MM.1S (cell line): ENCODE data around the gene C17orf58.

Experiments used
- DNase-seq: peaks from one replicate; pipeline ENCODE4 v3.0.0-alpha.2; 2015
- H2AFZ ChIP-seq: fragments of 300-600 bp; sonication (generic); 2 replicates; pipeline ENCODE4 v1.6.0; 2016; ENCODE audit warnings: antibody characterized with exemption, low read length
- H3F3A ChIP-seq: fragments of 300-600 bp; sonication (generic); 2 replicates; pipeline ENCODE4 v1.6.1; 2016; ENCODE audit warnings: mild to moderate bottlenecking, antibody characterized with exemption, low read length, moderate library complexity, mixed read lengths; ENCODE audit not compliant: insufficient read depth
- H3K27ac ChIP-seq: fragments of 300-600 bp; sonication (generic); 2 replicates; pipeline ENCODE4 v1.5.1; 2016; ENCODE audit warnings: mild to moderate bottlenecking, low read length
- H3K27me3 ChIP-seq: fragments of 300-600 bp; sonication (generic); replicated peaks from 2 replicates; pipeline ENCODE4 v1.6.0; 2016; ENCODE audit warnings: low read length; ENCODE audit not compliant: insufficient read depth
- H3K36me3 ChIP-seq: fragments of 300-600 bp; sonication (generic); replicated peaks from 2 replicates; pipeline ENCODE4 v1.6.1; 2016; ENCODE audit warnings: mild to moderate bottlenecking, low read length, mixed read lengths; ENCODE audit not compliant: insufficient read depth
- H3K4me1 ChIP-seq: fragments of 300-600 bp; sonication (generic); 2 replicates; pipeline ENCODE4 v1.6.1; 2016; ENCODE audit warnings: low read length, mixed read lengths
- H3K4me2 ChIP-seq: fragments of 300-600 bp; sonication (generic); 2 replicates; pipeline ENCODE4 v1.6.0; 2016; ENCODE audit warnings: low read depth, low read length
- H3K4me3 ChIP-seq: fragments of 300-600 bp; sonication (generic); 2 replicates; pipeline ENCODE4 v1.5.1; 2016; ENCODE audit warnings: low read length, mixed read lengths
- H3K79me2 ChIP-seq: fragments of 300-600 bp; sonication (generic); 2 replicates; pipeline ENCODE4 v1.6.1; 2016; ENCODE audit warnings: mixed run types, low read length, mixed read lengths
- H3K9ac ChIP-seq: fragments of 300-600 bp; sonication (generic); 2 replicates; pipeline ENCODE4 v1.6.1; 2016; ENCODE audit warnings: low read length, mixed read lengths
- H3K9me2 ChIP-seq: fragments of 300-600 bp; sonication (generic); replicated peaks from 2 replicates; pipeline ENCODE4 v1.6.1; 2016; ENCODE audit warnings: mild to moderate bottlenecking, low read length, mixed read lengths; ENCODE audit not compliant: insufficient read depth
- H3K9me3 ChIP-seq: fragments of 300-600 bp; sonication (generic); replicated peaks from 2 replicates; pipeline ENCODE4 v1.6.1; 2016; ENCODE audit warnings: mild to moderate bottlenecking, low read length, mixed read lengths; ENCODE audit not compliant: insufficient read depth
- H4K20me1 ChIP-seq: fragments of 300-600 bp; sonication (generic); 2 replicates; pipeline ENCODE4 v1.6.1; 2016; ENCODE audit warnings: mild to moderate bottlenecking, low read length, moderate library complexity, mixed read lengths; ENCODE audit not compliant: insufficient read depth
- CTCF ChIP-seq: fragments of 300-600 bp; sonication (generic); IDR thresholded peaks from 2 replicates; pipeline ENCODE4 v1.5.1; 2016; ENCODE audit warnings: antibody characterized with exemption, low read length, mixed read lengths
- EZH2 ChIP-seq: fragments of 300-600 bp; sonication (generic); optimal IDR thresholded peaks from 2 replicates; pipeline ENCODE3; 2017; ENCODE audit warnings: low read depth, mild to moderate bottlenecking, antibody characterized with exemption, low read length, mixed read lengths
- EZH2phosphoT487 ChIP-seq: fragments of 300-600 bp; sonication (generic); IDR thresholded peaks from 2 replicates; pipeline ENCODE4 v1.6.1; 2018; ENCODE audit warnings: antibody characterized with exemption, low read length

C17orf58 gene

GRCh38 chr17:67999291-67999911 is 3.1 kb upstream of the C17orf58 start:
- Histone ChIP-seq H3K27ac (no peak overlapping the region), H3K4me1 (no peaks in the 10 kb centered on the region), H3K9ac (no peak overlapping the region), H4K20me1 (no peaks in the 10 kb centered on the region), H2AFZ (no peak overlapping the region), H3K9me3 (no peaks in the 10 kb centered on the region), H3K4me2 (no peak overlapping the region), H3K36me3 (no peaks in the 10 kb centered on the region), H3K4me3 (no peak overlapping the region), H3K9me2 (no peaks in the 10 kb centered on the region), H3F3A (peaks cover 5% of the 10 kb centered on the region; the same call in 1 of the 2 replicates), H3K79me2 (no peaks in the 10 kb centered on the region), H3K27me3 (peaks cover 21% of the 10 kb centered on the region)
- DNase-seq = no peak
- no peak for TF ChIP-seq CTCF
- no peak for TF ChIP-seq EZH2
- TF ChIP-seq EZH2phosphoT487 = no peak

GRCh38 chr17:67998466-67998865 is 2.2 kb upstream of the C17orf58 start:
- Histone ChIP-seq H3K9me2 (no peaks in the 10 kb centered on the region), H3K4me2 (no peak overlapping the region), H3K27me3 (peaks cover 21% of the 10 kb centered on the region), H3K4me3 (no peak overlapping the region), H3K27ac (no peak overlapping the region), H3K4me1 (no peaks in the 10 kb centered on the region), H4K20me1 (no peaks in the 10 kb centered on the region), H3K9ac (no peak overlapping the region), H2AFZ (no peak overlapping the region), H3F3A (peaks cover 5% of the 10 kb centered on the region; the same call in 1 of the 2 replicates), H3K36me3 (no peaks in the 10 kb centered on the region), H3K9me3 (no peaks in the 10 kb centered on the region), H3K79me2 (no peaks in the 10 kb centered on the region)
- TF ChIP-seq EZH2 (no peak), CTCF (no peak), EZH2phosphoT487 (no peak)
- no peak for DNase-seq

- Histone ChIP-seq H3K27me3 (peaks cover 21% of the 10 kb centered on the region), H3K4me3 (peak overlapping the region; percentile 55), H3K79me2 (no peaks in the 10 kb centered on the region), H4K20me1 (no peaks in the 10 kb centered on the region), H3K9me2 (no peaks in the 10 kb centered on the region), H3K27ac (no peak overlapping the region), H3K4me2 (peak overlapping the region; percentile 76), H3K9ac (peak overlapping the region; percentile 27; the same call in 1 of the 2 replicates), H2AFZ (peak overlapping the region; percentile 55), H3K36me3 (no peaks in the 10 kb centered on the region), H3F3A (peaks cover 13% of the 10 kb centered on the region), H3K9me3 (no peaks in the 10 kb centered on the region), H3K4me1 (no peaks in the 10 kb centered on the region)
- TF ChIP-seq EZH2phosphoT487 (no peak), EZH2 (no peak), CTCF (no peak)
- DNase-seq = peak; percentile 10
These were observed 552 bp downstream of the C17orf58 start for GRCh38 chr17:67995570-67996263.
